GM23338 (cell line): ENCODE data around the gene CASP10. TPM values are rescaled to one million over a fixed set of nuclear protein-coding genes. Genes with fewer than 3 reads are reported as not detected.
A peak's percentile ranks its signal among the peaks of the same experiment; 100 is the strongest.
"Not testable (repeated sequence)": the region's sequence is repeated elsewhere in the genome, so short reads cannot be mapped to it uniquely, and the experiment has no call there.

Experiments used
- ATAC-seq: fragments of 200-7000 bp; cut with Tn5 transposase; 3 replicates; pipeline ENCODE4 v1.9.1; 2020
- DNase-seq: peaks from one replicate; pipeline ENCODE4 v3.0.0-alpha.2; 2015; ENCODE audit warnings: low spot score
- H2AFZ ChIP-seq: fragments of 200-600 bp; sonication (generic); 2 replicates; pipeline ENCODE4 v1.8.0; 2016; ENCODE audit warnings: antibody characterized with exemption, mild to moderate bottlenecking, moderate library complexity
- H3F3A ChIP-seq: fragments of 200-600 bp; sonication (generic); replicated peaks from 2 replicates; pipeline ENCODE4 v1.8.0; 2017; ENCODE audit warnings: antibody characterized with exemption, mixed run types, low read depth
- H3K27ac ChIP-seq: fragments of 200-600 bp; sonication (generic); 2 replicates; pipeline ENCODE4 v1.6.1; 2016; ENCODE audit warnings: low read depth
- H3K27me3 ChIP-seq: fragments of 200-600 bp; sonication (generic); 2 replicates; pipeline ENCODE4 v1.8.0; 2016; ENCODE audit warnings: mild to moderate bottlenecking, mixed run types, moderate library complexity; ENCODE audit not compliant: insufficient read depth
- H3K36me3 ChIP-seq: fragments of 200-600 bp; sonication (generic); 2 replicates; pipeline ENCODE4 v1.8.0; 2016; ENCODE audit warnings: mild to moderate bottlenecking; ENCODE audit not compliant: insufficient read depth
- H3K4me1 ChIP-seq: fragments of 200-600 bp; sonication (generic); 2 replicates; pipeline ENCODE4 v1.8.0; 2016; ENCODE audit warnings: mild to moderate bottlenecking, moderate library complexity; ENCODE audit not compliant: insufficient read depth
- H3K4me2 ChIP-seq: fragments of 200-600 bp; sonication (generic); 2 replicates; pipeline ENCODE4 v1.7.1; 2017; ENCODE audit warnings: mixed run types
- H3K4me3 ChIP-seq: fragments of 200-600 bp; sonication (generic); 2 replicates; pipeline ENCODE4 v1.6.1; 2016; ENCODE audit warnings: mixed run types
- H3K79me2 ChIP-seq: fragments of 200-600 bp; sonication (generic); replicated peaks from 2 replicates; pipeline ENCODE4 v1.8.0; 2017; ENCODE audit warnings: mild to moderate bottlenecking; ENCODE audit not compliant: insufficient read depth
- H3K9me2 ChIP-seq: fragments of 200-600 bp; sonication (generic); 2 replicates; pipeline ENCODE4 v1.8.0; 2017; ENCODE audit not compliant: insufficient read depth
- H4K20me1 ChIP-seq: fragments of 200-600 bp; sonication (generic); replicated peaks from 2 replicates; pipeline ENCODE4 v1.8.0; 2017; ENCODE audit warnings: mild to moderate bottlenecking; ENCODE audit not compliant: insufficient read depth
- H3K27ac Mint-ChIP-seq: 2 replicates; pipeline ENCODE4 v1.8.0; 2020; ENCODE audit warnings: inconsistent platforms, mild to moderate bottlenecking, moderate library complexity, mixed read lengths
- H3K27me3 Mint-ChIP-seq: 3 replicates; pipeline ENCODE4 v1.8.0; 2022; ENCODE audit warnings: low read depth, mild to moderate bottlenecking, moderate library complexity, mixed read lengths, inconsistent platforms; ENCODE audit not compliant: insufficient read depth, poor library complexity
- H3K36me3 Mint-ChIP-seq: 3 replicates; pipeline ENCODE4 v1.8.0; 2021; ENCODE audit warnings: low read depth, mild to moderate bottlenecking, inconsistent platforms, moderate library complexity, mixed read lengths
- H3K4me1 Mint-ChIP-seq: 3 replicates; pipeline ENCODE4 v1.8.0; 2020; ENCODE audit warnings: mild to moderate bottlenecking, inconsistent platforms, mixed read lengths
- H3K4me3 Mint-ChIP-seq: 3 replicates; pipeline ENCODE4 v1.8.0; 2021; ENCODE audit warnings: moderate library complexity, mild to moderate bottlenecking, inconsistent platforms, mixed read lengths
- H3K9me3 Mint-ChIP-seq: 3 replicates; pipeline ENCODE4 v1.8.0; 2020; ENCODE audit warnings: moderate library complexity, mild to moderate bottlenecking, inconsistent platforms, mixed read lengths
- CREB1 ChIP-seq: fragments of 250-450 bp; sonication (Bioruptor Pico); IDR thresholded peaks from 2 replicates; pipeline ENCODE4 v1.5.0; 2020; ENCODE audit warnings: low read depth, mild to moderate bottlenecking, moderate library complexity
- CTCF ChIP-seq, 2 experiments: fragments of 200-600 bp in 1 of 2; sonication (generic) in 1 of 2; conservative IDR thresholded peaks; 2 replicates each; pipeline versions ENCODE4 v1.5.1 to v1.6.1; 2016 to 2017; ENCODE audit warnings: antibody characterized with exemption in 2 of 2, low read depth in 2 of 2, mild to moderate bottlenecking in 2 of 2, moderate library complexity in 1 of 2
- EZH2 ChIP-seq: fragments of 200-600 bp; sonication (generic); IDR thresholded peaks from one replicate; pipeline ENCODE4 v1.8.0; 2017; ENCODE audit warnings: antibody characterized with exemption, mild to moderate bottlenecking, low read depth; ENCODE audit not compliant: unreplicated experiment
- EZH2phosphoT487 ChIP-seq: fragments of 200-600 bp; sonication (generic); IDR thresholded peaks from one replicate; pipeline ENCODE4 v1.8.1; 2018; ENCODE audit warnings: antibody characterized with exemption; ENCODE audit not compliant: unreplicated experiment
- JUNB ChIP-seq: IDR thresholded peaks from one replicate; pipeline ENCODE4 v1.6.1; 2016; ENCODE audit warnings: antibody characterized with exemption; ENCODE audit not compliant: unreplicated experiment
- NANOG ChIP-seq: IDR thresholded peaks from 2 replicates; pipeline ENCODE4 v1.6.1; 2016; ENCODE audit warnings: antibody characterized with exemption, borderline replicate concordance
- POLR2AphosphoS5 ChIP-seq: IDR thresholded peaks from 2 replicates; pipeline ENCODE4 v1.6.1; 2016; ENCODE audit warnings: antibody characterized with exemption, low read depth
- REST ChIP-seq: IDR thresholded peaks from one replicate; pipeline ENCODE4 v1.6.1; 2018; ENCODE audit warnings: antibody characterized with exemption; ENCODE audit not compliant: unreplicated experiment
- ZNF114 ChIP-seq: fragments of 250-450 bp; sonication (Bioruptor Pico); IDR thresholded peaks from 2 replicates; pipeline ENCODE4 v1.5.0; 2020; ENCODE audit warnings: mild to moderate bottlenecking, moderate library complexity
- ZNF331 ChIP-seq: fragments of 250-450 bp; sonication (Bioruptor Pico); IDR thresholded peaks from 2 replicates; pipeline ENCODE4 v1.5.0; 2020; ENCODE audit warnings: low read depth, mild to moderate bottlenecking, moderate library complexity
- polyA plus RNA-seq: library from polyadenylated mRNA; unstranded; fragments of >200 nt; fragmentation: Nextera tagmentation; extraction: Ambion mirVana; gene quantifications from 2 replicates; pipeline ENCODE4 v1.2.1, GENCODE V29; 2016
- total RNA-seq: library from RNA; depleted of rRNA; stranded (reverse); fragments of >200 nt; shearing (Covaris generic); gene quantifications from 2 replicates; pipeline ENCODE4 v1.2.3, GENCODE V29; 2014

The CASP10 gene
- total and polyA plus RNA-seq, 2 experiments from 2014 or later = 1.9 to 3.5 TPM

DNA sequence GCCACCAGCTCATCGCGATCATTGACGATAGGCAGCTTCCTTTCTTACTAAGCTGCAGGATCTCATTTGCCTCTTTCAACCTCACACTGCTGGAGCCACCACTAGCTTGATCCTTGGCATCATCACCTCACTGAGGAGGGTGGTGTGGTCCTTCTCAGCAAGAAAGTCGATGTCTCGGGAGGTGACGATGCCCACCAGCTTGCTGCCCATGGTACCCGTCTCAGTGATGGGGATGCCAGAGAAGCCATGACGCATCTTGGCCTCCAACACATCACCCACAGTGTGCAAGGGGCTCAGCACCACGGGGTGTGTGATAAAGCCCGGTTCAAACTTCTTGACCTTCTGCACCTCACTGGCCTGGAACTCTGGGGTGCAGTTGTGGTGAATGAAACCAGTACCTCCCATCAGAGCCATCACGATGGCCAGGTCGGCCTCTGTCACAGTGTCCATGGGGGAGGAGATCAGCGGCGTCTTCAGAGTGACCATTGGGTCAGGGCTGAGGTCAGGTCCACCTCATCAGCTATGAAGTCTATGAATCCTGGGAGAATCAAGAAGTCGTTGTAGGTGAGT lies 44.5 kb upstream of the CASP10 start (continued):
- TF ChIP-seq REST = no peak
- no peak for TF ChIP-seq JUNB
- TF ChIP-seq CTCF (conservative IDR thresholded peaks at IDR 0.05; ENCODE audit: low read depth in 2 of 2) = no peak
- no peak for TF ChIP-seq EZH2phosphoT487
- no peak for TF ChIP-seq ZNF331
- TF ChIP-seq CREB1 = no peak
- TF ChIP-seq ZNF114 = no peak
- TF ChIP-seq EZH2 = no peak
- no peak for TF ChIP-seq NANOG
- TF ChIP-seq POLR2AphosphoS5 = no peak

- H3K4me3 Mint-ChIP-seq, H3K9me3 Mint-ChIP-seq, H3K79me2 ChIP-seq, H3K27me3 ChIP-seq, H3K9me2 ChIP-seq, H3K27me3 Mint-ChIP-seq, H3F3A ChIP-seq, H4K20me1 ChIP-seq, H3K4me1 ChIP-seq, H3K36me3 ChIP-seq: not testable (repeated sequence)
- Mint-ChIP-seq H3K4me1 (peaks cover 12% of the 10 kb centered on the region), H3K27ac (peak overlapping the region; percentile 6; the same call in 1 of the 2 replicates), H3K36me3 (peaks cover 18% of the 10 kb centered on the region; the same call in 2 of the 3 replicates)
- Histone ChIP-seq H2AFZ (peak overlapping the region; percentile 38; the same call in 1 of the 2 replicates), H3K27ac (peak overlapping the region; percentile 85; the same call in 1 of the 2 replicates), H3K4me3 (peak overlapping the region; percentile 48), H3K4me2 (peak overlapping the region; percentile 74)
- DNase-seq = peak; percentile 42
- ATAC-seq = peak; percentile 25; the same call in 1 of the 3 replicates
Measured at GRCh38 chr2:201138986-201139781, 43.8 kb upstream of the CASP10 start.
